Stimulated activated CD8-positive, alpha-beta memory T cell treated with anti-CD3 and anti-CD28 coated beads, Interleukin-4, amount 100 ng/mL, for 24 hours (primary cell): ENCODE results near the gene SPEF2.
"Not testable (repeated sequence)": the region's sequence is repeated elsewhere in the genome, so short reads cannot be mapped to it uniquely, and the experiment has no call there.

Source experiments
- DNase-seq: peaks from one replicate; pipeline ENCODE4 v3.0.0-alpha.2; 2020; ENCODE audit warnings: low read depth

Gene SPEF2

DNA sequence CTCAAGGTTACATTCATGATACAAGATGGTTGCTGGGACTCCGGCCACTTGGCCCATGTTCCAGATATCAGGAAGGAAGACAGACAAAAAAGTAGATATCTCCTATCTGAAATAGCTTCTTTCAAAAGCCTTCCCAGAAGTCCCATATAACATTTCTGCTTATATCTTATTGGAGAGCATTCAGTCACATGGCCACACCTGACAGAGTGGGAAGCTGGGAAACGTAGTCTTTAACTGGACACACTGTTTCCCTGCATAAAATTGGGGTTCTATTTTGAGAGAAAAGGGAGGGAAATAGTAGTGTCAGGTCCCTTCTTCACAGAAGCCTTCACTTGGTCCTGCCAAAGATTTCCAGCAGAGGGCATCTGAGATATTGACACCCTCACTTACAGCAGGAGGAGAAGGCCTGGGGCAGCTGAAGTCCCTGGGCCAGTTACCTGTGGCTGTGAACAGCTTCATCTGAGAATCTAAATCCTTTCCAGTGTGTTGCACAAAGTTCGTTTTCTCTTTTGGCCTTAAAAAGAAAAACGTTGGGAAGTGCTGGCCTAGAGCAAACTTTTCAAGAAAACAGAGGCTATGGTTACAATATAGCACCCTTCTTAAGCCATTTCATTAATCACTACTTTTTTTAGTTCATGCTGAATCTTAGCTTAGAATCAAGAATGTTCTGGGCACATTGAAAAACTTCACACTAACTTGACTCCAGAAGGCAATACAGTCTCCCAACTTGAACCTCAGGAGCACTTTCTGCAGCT lies 33.5 kb downstream of the SPEF2 start:
- DNase-seq, result peak; percentile 38

DNA sequence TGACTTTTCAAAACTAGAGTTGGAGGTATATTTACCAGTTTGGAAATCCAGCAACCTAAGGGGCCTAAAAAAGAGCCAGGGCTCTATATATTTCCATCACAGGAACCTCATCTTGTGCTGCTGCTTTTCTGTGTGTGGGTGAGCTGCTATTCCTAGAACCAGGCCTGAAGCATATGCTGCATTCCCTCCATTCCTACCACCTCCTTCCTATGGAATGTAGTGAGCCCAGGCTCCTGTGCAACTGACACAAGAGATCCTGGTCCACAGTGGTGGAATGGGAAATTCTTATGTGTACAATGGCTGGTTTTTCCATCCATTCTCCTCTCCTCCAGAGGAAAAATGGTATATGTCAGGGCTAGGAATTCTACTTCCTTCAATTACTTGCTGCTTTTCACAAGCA lies 39.1 kb downstream of the SPEF2 start:
- DNase-seq, result no peak

DNA sequence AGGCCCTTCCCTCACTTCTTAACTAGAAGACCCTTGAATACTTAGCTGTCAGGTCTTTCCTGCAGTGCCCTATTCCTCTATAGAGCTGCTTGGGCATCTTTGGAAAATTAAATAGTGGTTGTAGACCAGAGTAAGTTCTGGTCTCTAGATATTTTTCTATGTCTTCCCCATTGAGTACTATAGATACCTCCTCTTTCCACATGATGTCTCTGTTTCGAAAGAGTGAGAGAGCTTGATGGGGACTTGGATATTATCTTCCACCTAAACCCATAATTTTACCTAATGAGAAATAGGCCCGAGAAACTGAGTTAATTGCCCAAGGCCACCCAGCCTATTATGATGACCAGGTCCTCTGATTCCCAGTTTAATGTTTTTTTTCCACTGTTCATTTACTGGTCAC lies 40.2 kb downstream of the SPEF2 start:
- DNase-seq, result no peak

DNA sequence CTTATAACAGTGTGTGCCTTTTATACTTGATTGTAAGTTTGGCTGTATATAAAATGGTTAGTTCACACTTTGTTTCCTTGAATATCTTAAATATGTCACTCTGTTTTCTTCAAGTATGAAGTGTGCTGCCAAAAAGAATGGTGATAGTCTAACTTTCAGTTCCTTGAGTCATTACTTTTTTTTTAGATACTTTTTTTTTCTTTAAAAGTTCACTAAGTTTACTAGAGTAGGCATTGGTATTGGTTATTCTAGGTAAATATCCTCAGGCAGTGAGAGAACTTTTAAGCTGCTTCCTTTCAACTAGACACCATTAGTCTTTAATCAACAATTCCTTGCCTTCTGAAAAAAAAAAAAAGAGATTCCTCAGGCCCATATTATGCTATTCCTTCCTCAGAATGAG lies 41.9 kb downstream of the SPEF2 start:
- DNase-seq, result no peak

DNA sequence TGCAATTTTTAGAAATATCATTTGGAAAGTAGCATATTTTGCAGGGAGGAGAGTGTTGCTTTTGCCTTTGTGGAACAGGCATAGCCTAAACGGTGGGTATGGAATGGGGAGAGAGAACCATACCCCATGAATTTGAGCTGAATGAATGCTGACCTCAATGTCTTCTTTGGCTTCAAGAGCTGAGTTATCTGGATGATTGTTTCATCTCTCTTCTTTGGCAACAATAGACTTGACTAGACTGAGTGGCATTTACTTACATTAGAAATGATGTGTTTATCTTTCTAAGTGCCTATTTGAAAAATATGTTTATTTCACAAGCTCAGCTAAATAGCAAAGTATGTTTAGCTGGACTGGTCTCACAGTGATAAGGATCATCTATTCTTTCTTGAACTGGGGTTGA lies 42.8 kb downstream of the SPEF2 start:
- DNase-seq, result no peak

DNA sequence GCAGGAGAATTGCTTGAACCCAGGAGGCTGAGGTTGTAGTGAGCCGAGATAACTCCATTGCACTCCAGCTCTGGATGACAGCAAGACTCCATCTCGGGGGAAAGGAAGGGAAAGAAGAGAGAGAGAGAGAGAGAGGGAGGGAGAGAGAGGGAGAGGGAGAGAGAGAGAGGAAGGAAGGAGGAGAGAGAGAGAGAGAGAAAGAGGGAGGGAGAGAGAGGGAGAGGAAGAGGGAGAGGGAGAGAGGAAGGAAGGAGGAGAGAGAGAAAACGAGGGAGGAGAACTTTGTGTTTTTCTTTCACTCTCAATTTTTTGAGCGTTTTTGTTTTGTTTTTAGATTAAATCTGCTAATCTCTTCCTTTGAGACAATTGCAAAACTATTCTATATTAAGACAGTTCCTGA lies 46.9 kb downstream of the SPEF2 start:
- DNase-seq, result no peak

DNA sequence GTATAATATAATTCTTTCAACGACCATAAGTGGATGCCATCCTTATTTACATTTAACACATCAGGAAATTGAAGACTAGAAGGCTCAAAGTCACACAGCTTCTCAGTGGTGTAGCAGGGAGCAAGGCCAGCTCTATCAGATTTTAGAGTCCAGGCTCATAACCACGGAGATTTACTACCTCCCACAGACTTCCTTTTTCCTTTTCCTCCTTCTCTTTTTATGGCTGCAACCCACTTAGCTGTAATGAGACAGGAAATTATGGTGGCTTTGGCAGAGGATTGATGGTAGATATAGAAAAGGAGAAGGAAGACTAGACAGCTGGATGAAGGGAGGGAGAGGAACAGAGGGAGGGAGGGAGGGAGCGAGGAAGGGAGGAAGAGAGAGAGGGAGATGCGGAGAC lies 47.4 kb downstream of the SPEF2 start:
- DNase-seq, result no peak

DNA sequence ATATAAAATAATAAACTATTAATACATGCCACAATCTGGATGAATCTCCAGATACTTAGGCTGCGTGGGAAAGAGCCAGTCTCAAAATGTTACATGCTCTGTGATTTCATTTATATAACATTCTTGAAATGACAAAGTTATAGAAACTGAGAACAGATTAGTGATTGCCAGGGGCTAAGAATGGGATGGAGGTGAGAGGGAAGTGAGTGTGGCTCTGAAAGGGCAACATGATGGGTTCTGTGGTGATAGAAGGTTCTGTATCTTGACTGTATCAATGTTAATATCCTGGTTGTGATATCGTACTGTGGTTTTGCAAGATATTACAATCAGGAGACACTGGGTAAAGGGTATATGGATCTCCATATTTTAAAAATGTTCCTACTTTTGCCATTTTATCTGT lies 50.7 kb downstream of the SPEF2 start:
- DNase-seq, result no peak

DNA sequence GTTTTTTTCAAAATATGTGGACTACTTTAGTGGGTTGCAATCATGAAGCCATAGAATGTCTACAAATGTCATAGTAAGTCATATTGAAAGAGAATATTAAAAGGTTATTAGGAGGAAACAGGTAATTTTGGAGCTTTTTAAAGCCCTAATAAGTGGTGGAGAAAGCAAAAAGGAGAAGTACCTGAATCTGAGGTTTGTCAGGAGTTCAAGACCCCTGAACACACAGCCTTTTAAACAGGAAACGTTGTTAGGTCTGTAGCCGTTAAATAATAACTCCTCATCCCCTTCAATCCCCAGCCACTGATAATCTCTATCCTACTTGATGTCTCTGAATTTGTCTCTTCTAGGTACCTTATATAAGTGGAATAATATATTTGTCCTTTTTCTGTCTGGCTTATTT lies 51.1 kb downstream of the SPEF2 start:
- DNase-seq, result no peak

DNA sequence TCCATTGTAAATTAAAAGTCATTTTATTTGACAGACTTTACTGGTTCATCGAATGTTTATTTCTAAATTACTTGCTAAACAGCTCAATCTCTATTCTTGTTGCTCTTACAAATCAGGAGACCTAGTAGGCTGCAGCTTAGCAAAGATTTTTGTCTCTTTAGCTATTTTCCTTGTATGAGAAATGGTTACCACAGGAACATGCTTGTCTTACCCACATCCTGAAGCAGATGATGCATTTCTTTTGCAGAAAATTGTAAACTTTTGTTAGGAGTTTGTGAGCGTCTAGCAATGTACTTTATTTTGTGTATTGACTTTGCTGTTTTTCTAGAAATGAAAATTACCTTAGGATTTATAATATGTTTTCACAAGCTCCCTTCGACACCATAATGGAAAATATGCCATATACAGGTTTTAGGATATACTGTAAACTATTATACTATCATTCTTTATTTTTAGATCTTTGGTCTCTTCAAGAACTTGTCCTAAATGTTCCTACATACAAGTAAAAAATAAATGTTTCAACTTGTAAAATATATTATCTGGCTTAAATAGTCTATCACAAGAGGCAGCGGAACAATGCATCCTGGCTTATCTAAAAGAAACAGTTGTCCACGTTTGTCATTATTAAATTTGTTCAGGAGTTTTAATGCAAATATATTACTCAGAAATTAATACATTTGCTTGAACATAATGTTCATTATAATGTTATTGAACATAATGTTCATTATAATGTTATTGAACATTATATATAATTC lies 54.1 kb downstream of the SPEF2 start:
- DNase-seq, result no peak

DNA sequence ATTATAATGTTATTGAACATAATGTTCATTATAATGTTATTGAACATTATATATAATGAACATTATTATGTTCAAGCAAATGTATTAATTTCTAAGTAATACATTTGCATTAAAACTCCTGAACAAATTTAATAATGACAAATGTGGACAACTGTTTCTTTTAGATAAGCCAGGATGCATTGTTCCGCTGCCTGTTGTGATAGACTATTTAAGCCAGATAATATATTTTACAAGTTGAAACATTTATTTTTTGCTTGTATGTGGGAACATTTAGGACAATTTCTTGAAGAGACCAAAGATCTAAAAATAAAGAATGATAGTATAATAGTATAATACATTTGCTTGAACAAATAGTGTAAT lies 54.6 kb downstream of the SPEF2 start:
- not testable (repeated sequence) for DNase-seq

DNA sequence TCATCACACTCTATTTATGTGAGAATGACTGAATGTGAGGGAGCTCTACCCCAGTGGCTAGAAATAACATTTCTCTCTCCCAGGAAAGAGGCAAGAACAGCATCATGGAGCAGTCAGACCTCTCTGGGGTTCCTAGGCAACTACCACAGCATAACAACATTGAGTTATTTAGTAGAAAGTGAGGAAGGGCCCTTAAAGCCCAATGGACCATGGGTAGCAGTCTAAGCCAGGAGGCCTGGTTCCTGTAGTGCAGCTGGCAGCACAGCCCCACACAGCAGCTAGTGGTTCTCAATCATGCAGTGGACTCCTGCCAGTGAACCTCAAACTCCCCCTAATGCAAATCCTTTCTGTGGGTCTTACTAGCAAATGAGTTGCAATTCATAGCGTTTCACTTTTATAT lies 55.3 kb downstream of the SPEF2 start:
- peak; percentile 1 for DNase-seq

DNA sequence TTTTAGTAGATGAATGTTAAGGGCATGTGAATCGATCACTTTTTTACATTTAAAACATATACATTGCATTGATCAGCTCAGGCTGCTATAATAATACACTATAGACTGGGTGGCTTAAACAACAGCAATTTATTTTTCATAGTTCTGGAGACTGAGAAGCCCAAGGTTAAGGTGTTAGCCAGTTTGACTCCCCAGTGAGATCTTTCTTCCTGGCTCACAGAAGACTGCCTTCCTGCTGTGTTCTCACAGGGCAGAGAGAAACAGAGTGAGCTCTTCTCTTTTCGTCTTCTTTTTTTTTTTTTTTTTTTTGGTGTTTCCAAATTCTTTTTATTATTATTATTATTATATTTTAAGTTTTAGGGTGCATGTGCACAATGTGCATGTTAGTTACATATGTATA lies 56.4 kb downstream of the SPEF2 start:
- no peak for DNase-seq

DNA sequence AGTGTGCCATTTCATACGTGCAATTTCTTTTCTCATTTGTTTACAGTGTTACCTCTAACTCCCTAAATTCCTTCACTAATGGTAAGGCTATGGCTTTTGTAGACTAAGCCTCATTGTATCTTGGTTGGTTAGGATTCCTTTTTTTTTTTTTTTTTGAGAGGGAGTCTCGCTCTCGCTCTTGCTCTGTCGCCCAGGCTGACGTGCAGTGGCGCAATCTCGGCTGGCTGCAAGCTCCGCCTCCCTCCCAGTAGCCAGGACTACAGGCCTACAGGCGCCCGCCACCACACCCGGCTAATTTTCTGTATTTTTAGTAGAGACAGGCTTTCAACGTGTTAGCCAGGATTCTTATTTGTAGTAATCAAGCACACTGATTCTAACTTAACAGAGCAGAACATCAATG lies 57.7 kb downstream of the SPEF2 start:
- no peak for DNase-seq

DNA sequence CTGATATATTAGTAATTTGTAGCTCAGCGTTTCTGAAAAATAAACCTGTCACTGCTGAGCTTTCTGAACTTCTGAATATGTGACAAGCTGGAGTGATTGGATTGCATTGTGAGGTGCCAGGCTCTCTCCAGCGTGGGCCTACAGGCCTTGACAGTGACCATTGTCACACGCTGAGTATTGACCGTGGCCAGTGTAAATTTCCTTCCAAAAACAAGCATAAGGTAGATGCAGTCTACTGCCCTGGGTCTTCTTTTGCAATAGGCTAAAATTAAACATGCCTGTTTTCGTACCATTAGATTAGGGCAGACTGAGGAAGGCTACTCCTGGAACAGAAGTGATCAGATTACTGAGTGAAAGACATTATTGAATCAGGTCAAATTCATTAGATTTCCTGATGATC lies 60.2 kb downstream of the SPEF2 start:
- DNase-seq, result no peak

DNA sequence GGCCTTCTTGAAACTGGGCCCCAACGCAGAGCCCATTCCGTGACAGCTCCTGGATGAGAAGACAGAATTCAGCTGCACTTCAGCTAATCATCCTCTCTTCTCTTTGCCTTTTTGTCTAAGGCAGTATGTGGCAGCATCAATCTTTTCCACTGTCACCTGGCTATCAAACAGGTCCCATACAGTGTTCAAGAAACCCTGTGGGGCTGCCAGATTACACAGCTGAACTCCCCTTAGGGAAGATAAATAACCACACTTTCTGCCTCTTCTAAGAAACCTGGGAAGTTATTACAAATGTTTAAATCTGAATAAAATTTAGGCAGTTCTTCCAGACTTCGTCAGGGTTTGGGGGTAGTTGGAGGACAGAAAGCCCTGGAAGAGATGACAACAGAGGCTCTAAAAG lies 61.0 kb downstream of the SPEF2 start:
- no peak for DNase-seq

DNA sequence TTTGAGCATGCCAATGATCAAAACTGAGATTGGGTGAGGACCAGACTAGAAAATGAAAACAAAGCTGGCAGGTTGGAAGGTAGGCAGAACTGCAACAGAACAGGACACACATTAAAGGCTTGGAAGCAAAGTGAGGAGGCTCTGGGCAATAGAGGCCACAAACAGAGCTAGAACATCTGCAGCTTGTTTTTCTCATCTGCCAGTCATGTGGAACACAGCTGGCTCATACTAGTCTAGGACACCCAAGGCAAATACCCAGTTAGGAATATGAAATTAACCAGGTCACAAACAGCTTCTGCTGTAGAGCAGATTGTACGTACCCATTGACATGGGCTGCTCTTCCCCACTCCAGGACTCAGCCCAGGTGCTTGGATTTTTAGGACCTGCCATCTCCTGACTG lies 61.7 kb downstream of the SPEF2 start:
- no peak for DNase-seq

DNA sequence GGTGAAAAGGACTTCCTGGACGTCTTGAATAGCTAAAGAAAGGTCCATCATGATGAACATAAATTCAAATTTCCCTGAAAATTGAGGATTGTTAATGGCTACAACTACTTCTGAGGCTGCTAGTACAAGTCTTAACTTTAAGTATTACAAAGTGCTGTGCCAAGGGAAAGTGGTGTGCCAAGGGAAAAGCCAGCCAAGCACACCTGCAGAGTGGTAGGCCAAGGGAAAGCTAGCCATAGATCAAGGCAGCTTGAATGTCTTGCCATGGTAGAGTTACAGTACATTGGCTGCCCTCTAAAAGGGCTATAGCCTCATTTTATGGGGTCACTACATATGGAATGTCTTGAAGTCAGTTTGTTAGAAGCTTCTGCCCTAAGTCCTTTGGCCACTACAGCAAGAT lies 64.2 kb downstream of the SPEF2 start:
- no peak for DNase-seq

DNA sequence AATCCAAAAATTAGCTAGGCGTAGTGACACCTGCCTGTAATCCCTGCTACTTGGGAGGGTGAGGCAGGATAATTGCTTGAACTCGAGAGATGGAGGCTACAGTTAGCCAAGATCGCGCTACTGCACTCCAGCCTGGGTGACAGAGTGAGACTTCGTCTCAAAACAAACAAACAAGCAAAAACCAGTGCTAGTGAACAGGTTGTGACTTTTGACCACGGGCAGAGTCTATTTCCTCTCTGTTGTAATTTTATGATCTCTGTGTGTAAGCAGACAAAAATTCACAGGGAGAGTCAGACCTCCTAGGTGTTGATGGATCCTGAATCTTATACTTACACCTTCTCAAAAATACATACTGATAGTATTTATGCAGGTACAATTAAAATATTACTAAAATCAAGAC lies 65.8 kb downstream of the SPEF2 start:
- no peak for DNase-seq

DNA sequence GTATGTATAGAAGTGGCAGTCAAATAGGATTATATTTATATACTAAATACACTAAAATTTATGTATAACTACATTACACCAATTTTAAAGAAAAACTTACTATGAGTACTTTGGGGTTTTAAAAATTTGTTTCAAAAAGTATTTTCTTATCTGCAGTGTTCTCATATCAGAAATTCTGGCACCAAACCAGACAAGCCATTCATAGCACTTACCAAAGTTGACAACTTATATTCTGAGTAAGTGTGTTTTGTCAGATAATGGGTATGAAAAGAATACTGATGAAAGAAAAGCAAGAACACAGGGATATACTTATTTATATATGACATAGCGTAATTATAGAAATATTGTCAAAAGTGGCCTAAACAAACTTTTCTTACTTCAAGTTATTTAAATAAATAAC lies 67.5 kb downstream of the SPEF2 start:
- DNase-seq, result no peak

DNA sequence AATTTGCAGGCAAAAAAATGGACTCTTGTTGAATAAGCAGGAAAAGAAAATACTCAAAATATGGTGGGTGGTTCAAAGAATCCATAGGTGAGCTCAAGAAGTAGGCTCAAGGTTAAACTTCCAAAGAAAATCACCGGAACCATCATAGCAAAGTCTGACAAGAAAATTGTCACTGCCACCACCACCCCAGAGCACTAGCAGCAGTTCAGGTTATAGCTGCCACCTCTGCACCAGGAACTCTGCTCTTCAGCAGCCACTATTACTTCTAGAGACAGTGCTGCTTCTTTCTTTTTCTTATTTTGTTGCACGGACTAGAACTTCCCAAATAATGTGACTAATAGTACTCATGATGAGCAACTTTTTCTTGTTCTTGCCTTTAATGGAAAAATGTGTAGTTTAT lies 70.3 kb downstream of the SPEF2 start:
- DNase-seq, result no peak

DNA sequence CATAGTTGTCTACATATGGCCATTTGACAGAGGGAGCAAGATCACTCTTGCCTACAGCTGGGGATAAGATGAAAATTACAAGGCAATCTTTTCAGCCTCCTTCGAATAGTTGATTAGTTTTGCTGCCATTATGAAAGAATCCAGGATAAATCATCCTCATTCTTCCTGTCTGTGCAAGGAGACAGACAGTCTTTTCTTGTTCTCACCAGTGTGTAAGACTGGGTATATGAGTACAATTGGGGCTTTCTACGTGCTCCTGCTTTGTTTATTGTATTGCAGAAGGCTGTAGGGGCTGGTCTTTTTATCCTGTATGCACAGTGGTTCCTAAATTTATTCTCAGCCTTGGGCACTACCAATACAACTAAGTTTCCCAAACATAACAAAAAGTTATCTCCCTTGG lies 76.8 kb downstream of the SPEF2 start:
- no peak for DNase-seq

DNA sequence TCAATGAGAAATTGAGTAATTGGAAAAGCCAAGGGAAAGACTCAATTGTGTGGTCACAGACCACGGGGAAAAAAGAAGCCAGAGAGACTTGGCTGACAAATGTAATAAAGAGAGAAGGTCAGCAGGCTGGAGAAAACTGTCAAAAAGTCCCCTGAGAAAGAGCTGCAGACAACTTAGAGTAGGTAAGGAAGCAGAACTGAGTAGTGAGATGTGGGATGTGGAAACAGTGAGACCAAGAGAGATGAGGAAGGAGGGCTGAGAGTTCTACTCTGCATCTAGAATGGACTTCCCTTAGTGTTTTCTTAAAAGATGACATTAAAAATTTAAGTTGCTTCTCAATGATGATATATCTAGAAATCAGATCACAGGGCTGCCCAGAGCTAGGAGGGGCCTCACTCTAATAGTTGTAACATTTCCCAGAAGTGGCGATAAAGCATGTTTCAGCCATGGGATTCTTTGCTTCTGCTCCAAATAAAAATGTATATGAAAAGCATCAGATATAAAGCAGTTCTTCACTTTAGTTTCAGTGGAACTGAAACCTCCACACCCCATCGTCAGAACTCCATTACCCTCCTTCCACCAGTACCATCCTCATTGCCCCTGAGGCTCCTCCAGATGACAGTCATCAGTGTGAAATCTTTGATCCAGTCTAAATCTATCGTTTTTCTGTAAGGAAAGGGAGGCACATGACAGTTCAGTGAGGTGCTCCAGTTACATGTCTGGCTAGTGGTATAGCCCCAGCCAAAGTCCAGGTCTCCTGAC lies 80.6 kb downstream of the SPEF2 start:
- no peak for DNase-seq
